Osteocyte (in vitro differentiated cells): Measurements from ENCODE around the gene SEMA3C. TPM values are rescaled to one million over a fixed set of nuclear protein-coding genes. Genes with fewer than 3 reads are reported as not detected.

Experiments used
- DNase-seq: peaks from one replicate; pipeline ENCODE4 v3.0.0; 2021; ENCODE audit warnings: mixed read lengths; ENCODE audit not compliant: unreplicated experiment; ENCODE audit errors: extremely low spot score
- H3K27ac Mint-ChIP-seq: one replicate; pipeline ENCODE4 v1.8.0; 2021; ENCODE audit warnings: mild to moderate bottlenecking, mixed read lengths; ENCODE audit not compliant: unreplicated experiment
- H3K27me3 Mint-ChIP-seq: one replicate; pipeline ENCODE4 v1.8.0; 2021; ENCODE audit warnings: mixed read lengths; ENCODE audit not compliant: unreplicated experiment
- H3K36me3 Mint-ChIP-seq: one replicate; pipeline ENCODE4 v1.8.0; 2021; ENCODE audit warnings: mixed read lengths; ENCODE audit not compliant: unreplicated experiment
- H3K4me1 Mint-ChIP-seq: one replicate; pipeline ENCODE4 v1.8.0; 2021; ENCODE audit warnings: mixed read lengths; ENCODE audit not compliant: unreplicated experiment
- H3K4me3 Mint-ChIP-seq: one replicate; pipeline ENCODE4 v1.8.0; 2021; ENCODE audit warnings: mild to moderate bottlenecking, moderate library complexity, mixed read lengths; ENCODE audit not compliant: unreplicated experiment
- H3K9me3 Mint-ChIP-seq: one replicate; pipeline ENCODE4 v1.8.0; 2021; ENCODE audit warnings: mixed read lengths; ENCODE audit not compliant: unreplicated experiment
- long read RNA-seq: library from polyadenylated mRNA; unstranded; transcript quantifications from one replicate; pipeline ENCODE4 v2.0.0, GENCODE V29; 2021
- total RNA-seq: library from RNA; stranded (reverse); gene quantifications from 2 replicates; pipeline ENCODE4 v1.2.1, GENCODE V29; 2021
- TF ChIP-seq, protein P1 (sequence below): fragments of 200-600 bp; sonication (generic); IDR thresholded peaks from 2 replicates; pipeline ENCODE4 v1.5.0; 2021; ENCODE audit warnings: antibody characterized with exemption, mild to moderate bottlenecking, moderate library complexity

Gene SEMA3C
- total RNA-seq, result 74.1 and 77.5 TPM in 2 replicates
- long read RNA-seq, full-length matches to known transcripts, result 67 of 136 reads
- long read RNA-seq, partial matches to known transcripts, result 60 of 136 reads
- long read RNA-seq, other reads (novel, unspliced or antisense), result 9 of 136 reads

- DNase-seq, result peak; percentile 97
- Mint-ChIP-seq H3K27ac (peak within 1 kb of the TSS; percentile 88), H3K9me3 (no peaks in the 10 kb centered on the region), H3K27me3 (no peaks in the 10 kb centered on the region), H3K36me3 (peaks cover 13% of the 10 kb centered on the region), H3K4me3 (peak within 1 kb of the TSS; percentile 93), H3K4me1 (peaks cover 44% of the 10 kb centered on the region)
- TF ChIP-seq, protein P1, sequence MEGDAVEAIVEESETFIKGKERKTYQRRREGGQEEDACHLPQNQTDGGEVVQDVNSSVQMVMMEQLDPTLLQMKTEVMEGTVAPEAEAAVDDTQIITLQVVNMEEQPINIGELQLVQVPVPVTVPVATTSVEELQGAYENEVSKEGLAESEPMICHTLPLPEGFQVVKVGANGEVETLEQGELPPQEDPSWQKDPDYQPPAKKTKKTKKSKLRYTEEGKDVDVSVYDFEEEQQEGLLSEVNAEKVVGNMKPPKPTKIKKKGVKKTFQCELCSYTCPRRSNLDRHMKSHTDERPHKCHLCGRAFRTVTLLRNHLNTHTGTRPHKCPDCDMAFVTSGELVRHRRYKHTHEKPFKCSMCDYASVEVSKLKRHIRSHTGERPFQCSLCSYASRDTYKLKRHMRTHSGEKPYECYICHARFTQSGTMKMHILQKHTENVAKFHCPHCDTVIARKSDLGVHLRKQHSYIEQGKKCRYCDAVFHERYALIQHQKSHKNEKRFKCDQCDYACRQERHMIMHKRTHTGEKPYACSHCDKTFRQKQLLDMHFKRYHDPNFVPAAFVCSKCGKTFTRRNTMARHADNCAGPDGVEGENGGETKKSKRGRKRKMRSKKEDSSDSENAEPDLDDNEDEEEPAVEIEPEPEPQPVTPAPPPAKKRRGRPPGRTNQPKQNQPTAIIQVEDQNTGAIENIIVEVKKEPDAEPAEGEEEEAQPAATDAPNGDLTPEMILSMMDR, result no peak
These were observed at the start of gene SEMA3C for GRCh38 chr7:80918909-80919721. SEMA3C (minus strand) TSS chr7:80919051; CDS start chr7:80916781, 2,270 bp downstream.

- H3K4me1 Mint-ChIP-seq, result no peaks in the 10 kb centered on the region
- H3K4me3 Mint-ChIP-seq, result no peak overlapping the region
- no peaks in the 10 kb centered on the region for H3K36me3 Mint-ChIP-seq
- no peak overlapping the region for H3K27ac Mint-ChIP-seq
- no peak for DNase-seq
- TF ChIP-seq, protein P1, result no peak
- H3K9me3 Mint-ChIP-seq, result no peaks in the 10 kb centered on the region
- no peaks in the 10 kb centered on the region for H3K27me3 Mint-ChIP-seq
These were observed 49.8 kb upstream of the SEMA3C start for GRCh38 chr7:80968606-80969005.

DNA sequence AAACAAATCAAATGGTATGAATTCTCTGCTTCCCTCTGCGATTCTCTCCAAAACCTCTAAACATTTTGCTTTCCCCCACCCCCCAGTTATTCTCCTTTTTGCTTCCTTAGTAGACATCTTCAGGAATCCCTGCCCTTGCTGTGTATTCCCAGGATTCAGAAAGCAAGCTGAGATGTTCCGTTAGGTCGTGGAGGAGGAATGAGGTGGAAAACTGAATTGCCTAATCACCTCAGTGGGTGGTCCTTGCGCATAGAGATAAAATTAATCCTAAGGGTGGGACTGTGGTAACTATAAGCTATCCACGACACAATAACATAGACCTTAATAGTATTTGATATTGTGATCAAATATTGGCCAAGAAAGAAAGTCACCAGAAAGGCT lies 49.1 kb upstream of the SEMA3C start:
- no peak overlapping the region for H3K4me3 Mint-ChIP-seq
- H3K27ac Mint-ChIP-seq, result no peak overlapping the region
- DNase-seq, result no peak
- H3K27me3 Mint-ChIP-seq, result no peaks in the 10 kb centered on the region
- no peaks in the 10 kb centered on the region for H3K4me1 Mint-ChIP-seq
- TF ChIP-seq, protein P1, result no peak
- no peaks in the 10 kb centered on the region for H3K36me3 Mint-ChIP-seq
- H3K9me3 Mint-ChIP-seq, result no peaks in the 10 kb centered on the region

DNA sequence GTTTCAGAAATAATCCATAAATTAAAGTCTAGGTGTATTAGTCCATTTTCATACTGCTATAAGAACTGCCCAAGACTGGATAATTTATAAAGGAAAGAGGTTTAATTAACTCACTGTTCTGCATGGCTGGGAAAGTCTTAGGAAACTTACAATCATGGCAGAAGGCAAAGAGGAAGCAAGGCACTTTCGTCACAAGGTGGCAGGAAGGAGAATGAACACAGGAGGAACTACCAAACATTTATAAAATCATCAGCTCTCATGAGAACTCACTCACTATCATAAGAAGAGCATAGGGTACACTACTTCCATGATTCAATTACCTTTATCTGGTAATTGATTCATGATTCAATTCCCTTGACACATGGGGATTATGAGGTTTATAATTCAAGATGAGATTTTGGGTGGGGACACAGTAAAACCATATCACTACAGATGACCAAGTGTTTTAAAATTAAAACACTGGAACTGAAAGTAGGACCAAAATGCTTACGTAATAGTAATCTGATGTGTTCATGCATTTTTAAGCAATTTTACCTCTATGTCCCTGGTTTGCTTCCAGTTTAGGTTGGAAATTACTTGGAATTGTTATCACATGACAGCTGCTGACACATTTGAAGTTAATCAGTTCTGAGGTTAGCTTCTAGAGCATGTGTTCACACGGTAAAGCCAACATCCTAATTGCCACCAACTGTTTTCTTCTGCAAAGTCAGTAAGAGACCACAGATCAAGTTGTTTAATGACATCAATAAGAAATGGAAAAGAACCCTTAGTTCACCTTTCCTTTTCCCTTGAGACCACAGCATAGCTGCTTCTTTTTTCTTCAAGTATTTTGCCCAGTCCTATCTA lies 48.4 kb upstream of the SEMA3C start:
- Mint-ChIP-seq H3K27ac (no peak overlapping the region), H3K4me3 (no peak overlapping the region), H3K36me3 (no peaks in the 10 kb centered on the region), H3K9me3 (no peaks in the 10 kb centered on the region), H3K27me3 (no peaks in the 10 kb centered on the region), H3K4me1 (no peaks in the 10 kb centered on the region)
- TF ChIP-seq, protein P1, result no peak
- no peak for DNase-seq
